Panc1 (cell line): ENCODE results near the gene CCR1.

Source experiments
- CTCF ChIP-seq: fragments of 450-650 bp; IDR thresholded peaks from 2 replicates; pipeline ENCODE4 v1.5.1; 2017; ENCODE audit warnings: mild to moderate bottlenecking
- POLR2AphosphoS5 ChIP-seq: IDR thresholded peaks from 2 replicates; pipeline ENCODE4 v1.6.1; 2012; ENCODE audit warnings: mild to moderate bottlenecking, low read depth, low read length, moderate library complexity
- REST ChIP-seq, 2 experiments: IDR thresholded peaks; 2 replicates each; pipeline ENCODE4 v1.6.1; 2011 to 2012; ENCODE audit warnings: low read depth in 2 of 2, control low read depth in 1 of 2, low read length in 1 of 2, mild to moderate bottlenecking in 1 of 2, moderate library complexity in 1 of 2; ENCODE audit not compliant: insufficient read depth in 1 of 2

GRCh38 chr3:46187876-46188275 is 20.2 kb downstream of the CCR1 start:
- TF ChIP-seq CTCF: no peak
- TF ChIP-seq POLR2AphosphoS5: no peak
- TF ChIP-seq REST (IDR thresholded peaks at IDR 0.05; ENCODE audit: insufficient read depth in 1 of 2, low read depth in 2 of 2, low read length in 1 of 2): no peak
